NCI-H82 treated with DMSO at 0.1 percent for 48 hours (cell line): ENCODE data around the gene EDIL3.
A peak's percentile ranks its signal among the peaks of the same experiment; 100 is the strongest.

Source experiments
- DNase-seq: peaks from one replicate; lab custom pipeline; 2025; ENCODE audit not compliant: unreplicated experiment; lab: John Stamatoyannopoulos, UW

The EDIL3 gene

GRCh38 chr5:83973925-83974815 is 410.5 kb downstream of the EDIL3 start:
- DNase-seq = no peak

GRCh38 chr5:83972909-83973308 is 411.8 kb downstream of the EDIL3 start:
- no peak for DNase-seq

- no peak for DNase-seq
Measured at GRCh38 chr5:83972236-83972635, 412.4 kb downstream of the EDIL3 start.

GRCh38 chr5:83967417-83967816 is 417.3 kb downstream of the EDIL3 start:
- no peak for DNase-seq

- DNase-seq = no peak
Measured at GRCh38 chr5:83965441-83965840, 419.2 kb downstream of the EDIL3 start.

- DNase-seq = no peak
Measured at GRCh38 chr5:83964271-83964670, 420.4 kb downstream of the EDIL3 start.

GRCh38 chr5:83957188-83957587 is 427.5 kb downstream of the EDIL3 start:
- no peak for DNase-seq

GRCh38 chr5:83956386-83956785 is 428.3 kb downstream of the EDIL3 start:
- DNase-seq = no peak

- no peak for DNase-seq
Measured at GRCh38 chr5:83955916-83956315, 428.8 kb downstream of the EDIL3 start.

- no peak for DNase-seq
Measured at GRCh38 chr5:83947763-83948162, 436.9 kb downstream of the EDIL3 start.

- no peak for DNase-seq
Measured at GRCh38 chr5:83946516-83946915, 438.2 kb downstream of the EDIL3 start.

- DNase-seq = no peak
Measured at GRCh38 chr5:83942155-83942554, 442.5 kb downstream of the EDIL3 start.

- DNase-seq = no peak
Measured at GRCh38 chr5:83937837-83938236, 446.8 kb downstream of the EDIL3 start.

- no peak for DNase-seq
Measured at GRCh38 chr5:83931969-83932368, 452.7 kb downstream of the EDIL3 start.

GRCh38 chr5:83927140-83927733 is 457.4 kb downstream of the EDIL3 start:
- peak; percentile 5 for DNase-seq

GRCh38 chr5:83925955-83926337 is 458.7 kb downstream of the EDIL3 start:
- DNase-seq = no peak

GRCh38 chr5:83925321-83925954 is 459.2 kb downstream of the EDIL3 start:
- DNase-seq = no peak

- DNase-seq = no peak
Measured at GRCh38 chr5:83924891-83925290, 459.8 kb downstream of the EDIL3 start.

- no peak for DNase-seq
Measured at GRCh38 chr5:83924171-83924570, 460.5 kb downstream of the EDIL3 start.

- no peak for DNase-seq
Measured at GRCh38 chr5:83922699-83923098, 462.0 kb downstream of the EDIL3 start.

GRCh38 chr5:83921666-83922193 is 462.9 kb downstream of the EDIL3 start:
- DNase-seq = no peak
